Heart right ventricle (tissue), 16 donors: Measurements from ENCODE around the gene LIMK2. TPM values are rescaled to one million over a fixed set of nuclear protein-coding genes. Genes with fewer than 3 reads are reported as not detected.
A peak's percentile ranks its signal among the peaks of the same experiment; 100 is the strongest.
"Not testable (repeated sequence)": the region's sequence is repeated elsewhere in the genome, so short reads cannot be mapped to it uniquely, and the experiment has no call there.

ENCODE experiments used
- ATAC-seq, 8 donors: fragments of 200-7000 bp; cut with Tn5 transposase; one replicate each; pipeline ENCODE4 v1.9.1; 2020; ENCODE audit warnings: mild to moderate bottlenecking in 8 of 8, moderate library complexity in 8 of 8, moderate number of reproducible peaks in 1 of 8
- DNase-seq, 2 donors: peaks; one replicate each; pipeline ENCODE4 v3.0.0-alpha.2; 2020
- H3K27ac ChIP-seq, 10 donors: fragments of 200-600 bp; sonication (generic) in 2 of 10; one replicate each; pipeline versions ENCODE4 v1.5.0 to v1.8.0; 2020 to 2022; ENCODE audit warnings: mild to moderate bottlenecking in 3 of 10
- H3K27me3 ChIP-seq, 7 donors: fragments of 200-600 bp; one replicate each; pipeline ENCODE4 v1.8.0; 2021 to 2022; ENCODE audit warnings: mild to moderate bottlenecking in 2 of 7
- H3K36me3 ChIP-seq, 9 donors: fragments of 200-600 bp; sonication (generic) in 1 of 9; one replicate each; pipeline versions ENCODE4 v1.5.0 to v1.8.0; 2020 to 2022; ENCODE audit warnings: mild to moderate bottlenecking in 2 of 9
- H3K4me1 ChIP-seq, 9 donors: fragments of 200-600 bp; sonication (generic) in 1 of 9; one replicate each; pipeline versions ENCODE4 v1.5.0 to v1.8.0; 2020 to 2022; ENCODE audit warnings: mild to moderate bottlenecking in 4 of 9
- H3K4me3 ChIP-seq, 10 donors: fragments of 200-600 bp; sonication (generic) in 2 of 10; one replicate each; pipeline versions ENCODE4 v1.5.0 to v1.8.0; 2020 to 2022; ENCODE audit warnings: mild to moderate bottlenecking in 7 of 10, moderate library complexity in 2 of 10
- H3K9me3 ChIP-seq, 11 donors: fragments of 200-600 bp in 10 of 11; sonication (generic) in 2 of 11; one replicate each; pipeline versions ENCODE4 v1.5.0 to v1.8.0; 2013 to 2022; ENCODE audit warnings: mild to moderate bottlenecking in 2 of 11, control low read depth in 1 of 11, moderate library complexity in 1 of 11
- WGBS, 2 donors: extraction: QIAGEN DNeasy Blood & Tissue Kit; methylation state at CpG; one replicate each; pipeline ENCODE4 v1.1.7; 2013; ENCODE audit warnings: inconsistent platforms in 1 of 2; 5-methylcytosine and 5-hydroxymethylcytosine counted together
- intact Hi-C, 10 donors: fragments of 100-400 bp; cut with DNase I; formaldehyde crosslinking; loops; one replicate each; pipeline versions ENCODE4 v1.11.1 to v1.14.2; 2022
- polyA plus RNA-seq, 2 donors: library from polyadenylated mRNA; stranded (reverse); fragments of 200-250 nt; gene quantifications; one replicate each; pipeline ENCODE4 v1.2.3, GENCODE V29; 2013
- total RNA-seq, 10 donors: library from RNA; stranded (reverse); fragmentation: NEBNext Ultra II Directional in 3 of 10; extraction: Animal tissue kit (Norgen Biotek cat#: 25700) in 3 of 10; gene quantifications; one replicate each; pipeline versions ENCODE4 v1.2.1 to v1.2.4, GENCODE V29; 2021 to 2023
- TF ChIP-seq, protein P1 (sequence below), 9 donors: fragments of 200-600 bp; sonication (generic) in 2 of 9; IDR thresholded peaks; one replicate each; pipeline versions ENCODE4 v1.5.0 to v1.8.0; 2021 to 2022; ENCODE audit warnings: antibody characterized with exemption in 9 of 9, mild to moderate bottlenecking in 5 of 9, moderate library complexity in 1 of 9
- donor health status: Arrhythmogenic right ventricular cardiomyopathy.
- donor health status: ischemic (EF 13 %, LVEDD 7.1; RV severe dilation, severe dysfunction).
- donor health status: healthy with polysubstance abuse.
- donor health status: DM: no; HTN: yes; CAD: no.
- donor health status: DM: no; HTN: no; CAD: no.
- donor health status: ischemic (EF 25% LVEDD 6.9; RV normal size, moderate dysfunction).
- donor health status: ischemic (EF 25% LVEDD 5.7; RV mildly dilated, moderate dysfunction).
- donor health status: healthy.
- donor health status: DM: yes; HTN: yes; CAD: no.
- donor health status: Ischemic cardiomyopathy.
- donor health status: ischemic (EF 35%, LVEDD 5.7; RV mildly dilated, moderate dysfunction).
- donor health status: nonischemic (EF 11% LVEDD 7.7; RV severe dilation, severe dysfunction).
- donor health status: DM: yes; HTN: yes; CAD: no.
- donor health status: PGD.
- donor health status: ischemic (EF 29% LVEDD 5.4; RV normal size, mild dysfunction).
- donor health status: nonischemic (EF 23%, LVEDD 6.1; RV moderate dilation, normal function).

The LIMK2 gene
- total and polyA plus RNA-seq, 12 donors = 6.0 to 18.8 (median 9.7) TPM

DNA sequence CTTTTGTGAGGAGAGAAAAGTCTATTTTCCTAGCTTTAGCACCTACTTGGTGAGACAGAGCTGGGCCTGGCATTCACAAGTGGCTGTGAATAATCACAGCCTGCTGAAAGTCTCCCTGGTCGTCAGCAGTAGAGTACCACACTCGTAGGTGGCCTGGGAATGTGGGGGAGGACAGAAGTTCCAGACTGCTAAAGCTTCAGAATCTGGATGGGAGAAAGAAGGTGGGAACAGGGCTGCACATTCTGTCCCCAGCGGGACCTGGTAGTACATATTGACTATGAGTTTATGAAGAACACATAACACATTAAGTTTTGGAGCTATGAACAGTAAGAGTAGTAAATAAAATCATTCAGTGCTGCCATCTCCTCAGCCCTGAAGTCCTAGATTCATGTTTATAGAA lies 19.0 kb upstream of the LIMK2 start:
- peaks cover 0 to 91% (median 39%) of the 10 kb centered on the region in 9 donors for H3K36me3 ChIP-seq
- H3K27ac ChIP-seq = no peak overlapping the region
- no peaks in the 10 kb centered on the region for H3K9me3 ChIP-seq
- TF ChIP-seq, protein P1, sequence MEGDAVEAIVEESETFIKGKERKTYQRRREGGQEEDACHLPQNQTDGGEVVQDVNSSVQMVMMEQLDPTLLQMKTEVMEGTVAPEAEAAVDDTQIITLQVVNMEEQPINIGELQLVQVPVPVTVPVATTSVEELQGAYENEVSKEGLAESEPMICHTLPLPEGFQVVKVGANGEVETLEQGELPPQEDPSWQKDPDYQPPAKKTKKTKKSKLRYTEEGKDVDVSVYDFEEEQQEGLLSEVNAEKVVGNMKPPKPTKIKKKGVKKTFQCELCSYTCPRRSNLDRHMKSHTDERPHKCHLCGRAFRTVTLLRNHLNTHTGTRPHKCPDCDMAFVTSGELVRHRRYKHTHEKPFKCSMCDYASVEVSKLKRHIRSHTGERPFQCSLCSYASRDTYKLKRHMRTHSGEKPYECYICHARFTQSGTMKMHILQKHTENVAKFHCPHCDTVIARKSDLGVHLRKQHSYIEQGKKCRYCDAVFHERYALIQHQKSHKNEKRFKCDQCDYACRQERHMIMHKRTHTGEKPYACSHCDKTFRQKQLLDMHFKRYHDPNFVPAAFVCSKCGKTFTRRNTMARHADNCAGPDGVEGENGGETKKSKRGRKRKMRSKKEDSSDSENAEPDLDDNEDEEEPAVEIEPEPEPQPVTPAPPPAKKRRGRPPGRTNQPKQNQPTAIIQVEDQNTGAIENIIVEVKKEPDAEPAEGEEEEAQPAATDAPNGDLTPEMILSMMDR (IDR thresholded peaks at IDR 0.05) = no peak
- 63 to 66% methylated on average over 3 of the region's 3 CpGs for WGBS, 2 donors
- H3K4me1 ChIP-seq = no peaks in the 10 kb centered on the region
- ATAC-seq (no peak), DNase-seq (no peak)
- intact Hi-C loops = no loop called here
- no peak overlapping the region for H3K4me3 ChIP-seq
- no peaks in the 10 kb centered on the region for H3K27me3 ChIP-seq

DNA sequence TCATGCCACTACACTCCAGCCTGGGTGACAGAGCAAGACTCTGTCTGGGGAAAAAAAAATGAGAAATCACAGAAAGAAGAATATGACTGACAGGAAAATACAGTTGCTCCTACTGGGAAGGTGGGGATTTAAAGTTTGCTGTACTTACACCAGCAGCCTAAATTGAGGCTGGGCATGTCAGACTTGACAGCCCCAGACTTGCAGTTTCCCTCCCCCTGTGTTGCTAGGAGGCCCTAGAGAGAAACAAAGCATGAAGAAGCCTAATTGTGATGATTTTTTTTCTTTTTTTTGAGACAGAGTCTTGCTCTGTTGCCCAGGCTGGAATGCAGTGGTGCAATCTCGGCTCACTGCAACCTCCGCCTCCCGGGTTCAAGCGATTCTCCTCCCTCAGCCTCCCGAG lies 17.4 kb upstream of the LIMK2 start:
- H3K27me3 ChIP-seq, DNase-seq, H3K9me3 ChIP-seq, H3K4me1 ChIP-seq, H3K27ac ChIP-seq, H3K4me3 ChIP-seq, intact Hi-C loops, ATAC-seq: not testable (repeated sequence)
- WGBS, 2 donors = 89 to 99% methylated on average over 5 of the region's 5 CpGs
- peaks cover 0 to 95% (median 39%) of the 10 kb centered on the region in 9 donors for H3K36me3 ChIP-seq

DNA sequence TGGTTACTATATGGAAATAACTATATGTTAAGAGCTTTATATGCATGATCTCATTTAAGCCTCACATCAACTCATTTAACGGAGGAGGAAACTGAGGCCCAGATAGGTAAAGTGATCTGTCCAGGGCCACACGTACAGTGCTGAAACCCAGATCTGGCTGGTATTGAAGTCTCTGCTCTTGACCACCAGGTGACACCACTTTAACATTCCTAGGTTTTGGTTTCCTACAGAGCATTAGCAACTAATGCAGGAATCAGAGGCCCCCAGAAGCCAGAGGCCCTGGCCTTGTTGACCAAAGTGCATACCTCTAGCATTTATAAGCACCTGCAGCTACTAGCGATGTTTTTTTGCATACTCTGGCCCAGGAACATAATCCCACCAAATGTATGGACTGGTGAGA lies 12.9 kb upstream of the LIMK2 start:
- H3K4me1 ChIP-seq = peaks cover 0 to 6% (median 0%) of the 10 kb centered on the region in 9 donors
- peaks cover 0 to 100% (median 28%) of the 10 kb centered on the region in 9 donors for H3K36me3 ChIP-seq
- DNase-seq = no peak
- TF ChIP-seq, protein P1 (IDR thresholded peaks at IDR 0.05) = peak in 5 of 9 donors; percentile 12 to 35 (median 30)
- no peak overlapping the region for H3K27ac ChIP-seq
- intact Hi-C loops = no loop called here
- H3K9me3 ChIP-seq = no peaks in the 10 kb centered on the region
- no peak overlapping the region for H3K4me3 ChIP-seq
- WGBS, 2 donors = 96 to 99% methylated on average over 3 of the region's 3 CpGs
- ATAC-seq = no peak
- no peaks in the 10 kb centered on the region for H3K27me3 ChIP-seq

DNA sequence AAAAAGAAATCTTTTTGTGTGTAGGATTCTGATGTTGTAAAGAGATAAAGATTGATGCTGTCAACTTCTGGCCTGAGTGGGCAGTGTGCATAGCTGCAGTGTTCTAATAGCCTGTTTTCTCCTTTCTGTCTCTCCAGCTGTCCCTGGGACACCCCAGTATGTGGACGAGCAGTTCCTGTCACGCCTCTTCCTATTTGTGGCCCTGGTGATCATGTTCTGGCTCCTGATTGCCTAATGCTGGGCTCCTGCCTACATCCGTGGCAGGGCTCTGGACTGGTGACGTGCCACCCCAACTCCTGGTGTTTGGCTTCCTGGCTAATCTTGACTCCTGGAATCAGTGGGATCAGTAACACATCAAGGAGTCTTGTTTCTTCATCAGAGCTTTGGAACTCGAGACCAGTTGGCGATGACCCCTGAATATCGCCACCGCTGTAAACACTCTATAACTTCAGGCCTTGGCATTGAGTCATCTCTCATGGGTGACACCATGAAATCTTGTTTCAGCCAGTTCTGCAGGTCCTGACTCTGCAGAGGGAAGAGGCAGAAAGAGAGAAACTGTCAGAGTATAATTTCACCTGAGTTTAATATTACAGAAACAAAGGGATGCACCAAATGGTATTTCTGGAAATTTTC lies 7.6 kb upstream of the LIMK2 start:
- peaks cover 0 to 19% (median 10%) of the 10 kb centered on the region in 9 donors for H3K4me1 ChIP-seq
- DNase-seq, H3K27me3 ChIP-seq, H3K4me3 ChIP-seq, H3K9me3 ChIP-seq, intact Hi-C loops: not testable (repeated sequence)
- H3K27ac ChIP-seq = peak overlapping the region in 1 of 10 donors; percentile 26
- peak in 5 of 8 donors; percentile 20 to 64 (median 42) for ATAC-seq
- H3K36me3 ChIP-seq = peaks cover 0 to 75% (median 25%) of the 10 kb centered on the region in 9 donors
- whole genome bisulfite sequencing, 2 donors = 84 to 87% methylated on average over 8 of the region's 8 CpGs

DNA sequence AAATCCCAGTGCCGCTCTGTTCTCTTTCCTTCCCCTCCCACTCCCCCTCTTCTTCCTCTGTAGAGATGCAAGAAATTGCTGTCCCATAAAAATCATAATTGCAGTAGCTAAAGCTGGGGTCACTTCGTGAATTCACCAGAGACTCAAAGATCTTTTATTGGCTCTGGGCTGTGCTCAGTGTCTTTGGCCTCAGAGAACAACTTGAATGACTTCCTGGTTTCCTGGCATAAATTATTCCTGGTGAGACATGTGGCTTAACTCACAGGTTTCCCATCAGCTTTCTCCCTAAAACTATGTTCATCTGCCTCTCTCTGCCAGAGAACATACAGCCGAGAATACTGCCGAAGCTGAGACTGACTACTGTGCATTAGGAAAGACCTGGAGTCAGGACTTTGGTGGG lies 7.0 kb upstream of the LIMK2 start:
- H3K27me3 ChIP-seq, ATAC-seq, H3K9me3 ChIP-seq, DNase-seq, H3K4me3 ChIP-seq, H3K27ac ChIP-seq: not testable (repeated sequence)
- Histone ChIP-seq H3K4me1 (peaks cover 0 to 21% (median 13%) of the 10 kb centered on the region in 9 donors), H3K36me3 (peaks cover 0 to 69% (median 20%) of the 10 kb centered on the region in 9 donors)
- intact Hi-C loops = loop anchor here in 1 of 10 donors (5.0 kb wide), 1 partner anchor 43 kb away; the partner anchor contains the start of gene RNF185
- 58 to 65% methylated on average over 4 of the region's 4 CpGs for WGBS, 2 donors

DNA sequence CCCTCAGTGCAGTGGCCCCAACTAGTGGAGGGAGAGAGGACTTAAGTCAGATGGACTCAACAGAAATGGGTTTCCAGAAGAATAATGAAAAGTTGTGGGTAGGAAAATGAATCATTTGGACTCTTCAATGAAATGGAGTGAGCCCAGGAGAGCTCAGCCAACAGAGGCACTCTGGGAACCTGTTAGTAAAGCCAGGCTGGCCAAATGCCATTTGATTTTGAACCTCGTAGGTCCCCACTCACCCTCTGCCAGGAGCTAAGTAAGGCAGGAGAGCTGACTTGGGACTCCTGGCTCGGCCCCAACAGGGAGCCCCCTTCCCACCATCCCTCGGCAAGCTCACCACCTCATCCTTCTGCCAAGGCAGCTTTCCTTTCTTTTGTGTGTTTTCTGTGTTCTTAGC lies 5.6 kb upstream of the LIMK2 start:
- 54 to 69% methylated on average over 3 of the region's 3 CpGs for WGBS, 2 donors
- not testable (repeated sequence) for DNase-seq, H3K9me3 ChIP-seq, H3K4me3 ChIP-seq, H3K27me3 ChIP-seq
- Histone ChIP-seq H3K36me3 (peaks cover 0 to 55% (median 19%) of the 10 kb centered on the region in 9 donors), H3K27ac (peak overlapping the region in 3 of 10 donors; percentile 21 to 64 (median 58)), H3K4me1 (peaks cover under 1 to 33% (median 21%) of the 10 kb centered on the region in 9 donors)
- intact Hi-C loops = loop anchor here in 1 of 10 donors (5.0 kb wide), 1 partner anchor 44 kb away; the partner anchor contains the start of gene RNF185
- peak in 1 of 8 donors; percentile 7 for ATAC-seq
